Endometrium (tissue), 2 donors: ENCODE data around the gene KHDRBS2.
"Not testable (repeated sequence)": the region's sequence is repeated elsewhere in the genome, so short reads cannot be mapped to it uniquely, and the experiment has no call there.

ENCODE experiments used
- FAIRE-seq: peaks from 2 replicates; lab custom pipeline; 2012; peaks lifted over from hg19 to GRCh38; lab: Jason Lieb, UNC
- donor health status: control.
- donor health status: control.

The KHDRBS2 gene

DNA sequence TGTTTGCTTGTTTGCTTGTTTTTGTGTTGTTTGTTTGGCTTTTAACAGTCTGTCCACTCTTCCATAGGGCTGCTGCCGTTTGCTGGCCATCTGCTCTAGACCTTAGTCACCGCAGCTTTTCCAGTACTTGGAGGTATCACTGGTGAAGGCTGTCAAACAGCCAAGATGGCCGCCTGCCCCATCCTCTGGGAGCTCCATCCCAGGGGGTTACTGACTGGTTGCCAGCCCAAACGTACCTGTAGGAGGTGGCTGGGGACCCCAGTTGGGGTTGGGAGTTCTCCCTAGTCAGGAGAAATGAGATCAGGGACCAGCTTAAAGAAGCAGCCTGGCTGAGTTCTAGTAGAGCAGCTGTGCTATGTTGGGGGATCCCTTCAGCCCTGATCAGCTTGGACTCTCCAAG is 418.4 kb downstream of the KHDRBS2 start:
- no peak for FAIRE-seq

DNA sequence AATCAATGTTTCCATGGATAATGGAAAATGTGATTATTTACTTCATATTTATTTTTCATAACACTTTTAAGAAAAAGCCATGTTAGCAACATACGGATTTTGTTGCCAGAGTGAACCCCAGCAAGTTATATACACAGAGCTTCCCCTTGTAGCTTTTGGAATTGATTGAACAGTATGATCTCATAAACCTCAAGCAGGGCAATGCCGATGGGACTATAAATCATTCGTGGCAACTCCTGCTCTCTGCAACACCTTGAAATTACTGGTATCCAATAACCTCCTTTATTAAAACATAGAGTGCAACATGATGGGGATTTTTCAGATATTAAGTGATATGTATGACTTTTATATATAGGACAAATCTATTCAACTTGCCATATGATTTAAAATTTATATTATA is 428.5 kb downstream of the KHDRBS2 start:
- FAIRE-seq = no peak

- FAIRE-seq = no peak
Observed at GRCh38 chr6:61841958-61842357, 444.1 kb downstream of the KHDRBS2 start.

- no peak for FAIRE-seq
Observed at GRCh38 chr6:61835237-61835636, 450.8 kb downstream of the KHDRBS2 start.

DNA sequence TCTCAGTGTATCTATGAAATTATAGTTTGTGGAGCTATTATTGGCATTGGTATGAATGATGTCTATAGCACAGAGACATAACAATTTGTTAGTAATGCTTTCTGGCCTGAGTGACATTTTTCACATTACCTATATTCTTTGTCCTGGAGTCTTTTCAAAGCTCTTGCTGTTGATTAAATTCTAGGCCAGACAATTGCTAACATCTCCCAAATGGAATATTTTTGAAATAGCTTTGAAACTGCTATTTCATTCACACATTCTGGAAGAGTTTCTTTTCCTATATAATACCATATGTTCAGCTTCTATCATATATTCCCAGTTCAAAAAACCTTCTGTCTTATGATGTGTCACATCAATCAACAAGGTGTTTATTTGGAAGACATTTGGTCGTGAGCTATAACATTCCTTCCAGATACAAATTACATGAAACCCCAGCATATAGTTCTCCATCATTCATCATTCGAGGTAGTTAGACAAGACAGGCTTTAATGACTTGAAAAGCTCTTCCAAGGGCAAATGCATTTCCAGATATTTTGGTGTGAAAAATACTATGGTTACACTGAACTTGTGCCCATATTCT is 452.8 kb downstream of the KHDRBS2 start:
- no peak for FAIRE-seq

- no peak for FAIRE-seq
Observed at GRCh38 chr6:61817716-61818115, 468.3 kb downstream of the KHDRBS2 start.

GRCh38 chr6:61810047-61810446 is 476.0 kb downstream of the KHDRBS2 start:
- FAIRE-seq = no peak

DNA sequence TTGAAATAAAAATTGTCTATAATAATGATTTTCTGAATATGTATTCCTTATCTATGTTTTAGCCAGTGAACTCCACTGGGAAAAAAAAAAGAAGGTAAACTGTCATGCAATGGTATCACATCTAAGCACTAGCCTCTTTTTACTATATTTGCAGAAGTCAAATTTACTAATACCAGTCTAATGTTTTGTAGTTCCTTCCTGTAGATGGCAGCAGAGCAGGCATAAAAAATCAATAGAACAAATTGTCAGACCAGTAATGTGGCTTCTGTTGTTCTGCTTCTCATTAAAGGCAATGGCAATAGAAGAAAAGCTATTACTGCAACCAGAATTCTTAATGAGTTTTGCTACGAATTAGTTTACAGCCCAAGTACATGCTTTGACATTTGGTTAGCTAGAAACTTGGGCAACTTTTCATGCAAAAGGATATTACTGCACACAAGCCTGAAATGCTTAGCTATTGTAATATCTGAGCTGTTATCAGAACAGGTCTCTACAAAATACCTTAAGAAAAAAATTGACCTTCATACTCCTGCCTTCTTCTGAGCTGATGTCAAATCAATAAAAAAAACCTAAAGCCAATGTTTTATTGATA is 476.9 kb downstream of the KHDRBS2 start:
- no peak for FAIRE-seq

- no peak for FAIRE-seq
Observed at GRCh38 chr6:61787998-61788397, 498.0 kb downstream of the KHDRBS2 start.

DNA sequence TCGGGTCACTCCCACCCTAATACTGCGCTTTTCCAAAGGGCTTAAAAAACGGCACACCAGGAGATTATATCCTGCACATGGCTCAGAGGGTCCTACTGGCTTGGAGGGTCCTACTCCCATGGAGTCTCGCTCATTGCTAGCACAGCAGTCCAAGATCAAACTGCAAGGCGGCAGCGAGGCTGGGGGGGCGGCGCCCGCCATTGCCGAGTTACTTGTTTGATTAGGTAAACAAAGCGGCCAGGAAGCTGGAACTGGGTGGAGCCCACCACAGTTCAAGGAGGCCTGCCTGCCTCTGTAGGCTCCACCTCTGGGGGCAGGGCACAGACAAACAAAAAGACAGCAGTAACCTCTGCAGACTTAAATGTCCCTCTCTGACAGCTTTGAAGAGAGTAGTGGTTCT is 516.6 kb downstream of the KHDRBS2 start:
- FAIRE-seq = not testable (repeated sequence)

DNA sequence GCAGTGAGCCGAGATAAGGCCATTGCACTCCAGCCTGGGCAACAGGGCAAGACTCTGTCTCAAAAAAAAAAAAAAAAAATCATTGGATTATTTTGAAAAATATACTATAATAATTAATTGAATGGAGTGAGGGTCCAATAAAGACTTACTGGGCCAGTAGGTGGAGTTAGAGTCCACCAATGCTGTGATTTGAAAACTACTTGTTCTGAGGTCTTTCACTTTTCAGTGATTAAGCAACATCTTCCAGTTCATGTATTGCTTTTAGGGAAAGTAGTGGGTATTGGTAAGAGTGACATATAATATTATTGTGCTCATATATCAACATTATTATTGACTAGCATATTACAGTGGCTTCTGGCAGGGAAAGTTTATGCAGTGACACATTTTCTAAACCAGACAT is 530.3 kb downstream of the KHDRBS2 start:
- no peak for FAIRE-seq

DNA sequence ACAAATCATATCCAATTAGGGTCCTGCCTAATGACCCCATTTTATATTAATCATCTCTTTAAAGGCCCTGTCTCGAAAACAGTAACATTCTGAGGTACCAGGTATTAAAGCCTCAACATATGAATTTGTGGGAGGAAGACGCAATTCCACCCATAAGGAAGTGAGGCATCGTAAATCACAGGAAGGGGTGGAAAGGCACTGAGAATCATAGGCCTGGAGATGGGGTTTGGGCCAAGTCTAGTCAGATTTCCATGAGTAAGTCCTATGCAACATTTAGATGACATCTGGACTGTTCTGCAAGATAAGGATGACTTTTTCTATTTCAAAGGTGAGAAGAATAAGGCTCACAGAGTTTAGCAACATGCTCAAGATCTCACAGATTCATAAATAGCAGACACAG is 534.0 kb downstream of the KHDRBS2 start:
- no peak for FAIRE-seq

DNA sequence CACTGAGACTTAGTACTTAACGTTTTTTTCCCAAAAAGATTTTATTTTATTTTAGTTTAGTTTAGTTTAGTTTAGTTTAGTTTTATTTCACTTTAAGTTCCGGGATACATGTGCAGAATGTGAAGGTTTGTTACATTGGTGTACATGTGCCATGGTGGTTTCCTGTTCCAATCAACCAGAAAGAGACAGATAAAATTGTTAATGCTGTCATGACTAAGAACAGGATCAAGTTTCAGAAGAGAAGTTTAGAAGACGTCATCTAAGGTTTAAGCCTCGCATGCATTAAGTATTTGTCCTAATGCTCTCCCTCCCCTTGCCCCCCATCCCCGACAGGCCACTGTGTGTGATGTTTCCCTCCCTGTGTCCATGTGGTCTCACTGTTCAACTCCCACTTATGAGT is 540.0 kb downstream of the KHDRBS2 start:
- no peak for FAIRE-seq

DNA sequence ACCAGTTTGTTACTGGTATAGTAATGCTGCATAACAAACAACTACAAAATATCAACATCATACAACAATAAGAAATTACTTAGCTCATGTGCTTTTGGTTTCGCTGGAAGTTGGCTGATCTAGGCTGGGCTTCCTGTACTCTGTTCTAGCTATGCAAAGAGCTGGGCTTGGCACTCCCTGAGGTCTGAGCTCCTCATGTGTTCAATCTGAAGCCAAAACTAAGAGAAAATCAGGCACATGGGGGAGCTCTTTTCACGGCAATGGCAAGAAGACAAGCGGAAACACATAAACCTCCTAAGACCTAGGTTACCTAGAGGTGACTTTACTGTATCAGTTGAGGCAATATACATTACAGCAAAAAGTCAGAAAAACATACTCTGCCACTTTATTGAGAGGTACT is 574.2 kb downstream of the KHDRBS2 start:
- FAIRE-seq = no peak

- no peak for FAIRE-seq
Observed at GRCh38 chr6:61688165-61688564, 597.9 kb downstream of the KHDRBS2 start.

- FAIRE-seq = no peak
Observed at GRCh38 chr6:61682562-61682961, 603.5 kb downstream of the KHDRBS2 start.

GRCh38 chr6:61679625-61680024 is 606.4 kb downstream of the KHDRBS2 start:
- no peak for FAIRE-seq

GRCh38 chr6:61675734-61676133 is 610.3 kb downstream of the KHDRBS2 start:
- FAIRE-seq = no peak

GRCh38 chr6:61649845-61650244 is 636.2 kb downstream of the KHDRBS2 start:
- FAIRE-seq = no peak

DNA sequence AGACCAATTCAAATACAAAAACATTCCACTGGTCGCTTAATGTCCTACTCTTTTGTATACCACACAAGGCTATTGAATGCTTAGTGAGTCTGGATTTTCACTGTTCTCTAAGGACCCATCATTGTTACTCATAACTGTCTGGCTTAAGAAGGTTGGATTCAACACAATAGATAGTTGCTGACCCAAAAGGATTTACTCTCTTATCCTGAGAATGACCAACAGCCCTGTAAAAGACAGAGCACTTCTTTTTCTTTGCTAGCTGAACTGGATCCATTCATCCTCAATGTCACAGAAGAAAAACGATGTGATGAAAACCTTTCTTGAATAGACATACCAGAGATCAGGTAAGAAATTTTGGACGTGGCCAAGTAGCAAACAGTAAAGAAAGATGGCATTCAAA is 645.6 kb downstream of the KHDRBS2 start:
- no peak for FAIRE-seq
